ENCODE results near the gene PTGES2. TPM values are rescaled to one million over a fixed set of nuclear protein-coding genes. Genes with fewer than 3 reads are reported as not detected.

Gene PTGES2
- total RNA-seq, 1 donor from 2014 or later, result 39.8 TPM

GRCh38 chr9:128150594-128151308 lies 23.2 kb upstream of the PTGES2 start:
- DNase-seq (ENCODE audit: low spot score), result peak; percentile 56
- peaks cover 7% of the 10 kb centered on the region for H3K4me1 Mint-ChIP-seq (ENCODE audit: unreplicated experiment)
- H3K36me3 Mint-ChIP-seq (ENCODE audit: low read depth, unreplicated experiment), result no peaks in the 10 kb centered on the region
- H3K27ac Mint-ChIP-seq (ENCODE audit: unreplicated experiment), result peak overlapping the region; percentile 48
- H3K27me3 Mint-ChIP-seq (ENCODE audit: unreplicated experiment), result peaks cover 10% of the 10 kb centered on the region
- H3K9me3 Mint-ChIP-seq (ENCODE audit: unreplicated experiment), result no peaks in the 10 kb centered on the region
- H3K4me3 Mint-ChIP-seq (ENCODE audit: unreplicated experiment), result no peak overlapping the region
- no peak for TF ChIP-seq CTCF (IDR thresholded peaks at IDR 0.05; ENCODE audit: unreplicated experiment)

GRCh38 chr9:128149951-128150593 lies 22.5 kb upstream of the PTGES2 start:
- Mint-ChIP-seq H3K27ac (ENCODE audit: unreplicated experiment) (peak overlapping the region; percentile 20), H3K4me3 (ENCODE audit: unreplicated experiment) (no peak overlapping the region), H3K27me3 (ENCODE audit: unreplicated experiment) (peaks cover 10% of the 10 kb centered on the region), H3K9me3 (ENCODE audit: unreplicated experiment) (no peaks in the 10 kb centered on the region), H3K4me1 (ENCODE audit: unreplicated experiment) (peaks cover 7% of the 10 kb centered on the region), H3K36me3 (ENCODE audit: low read depth, unreplicated experiment) (no peaks in the 10 kb centered on the region)
- no peak for DNase-seq (ENCODE audit: low spot score)
- TF ChIP-seq CTCF (IDR thresholded peaks at IDR 0.05; ENCODE audit: unreplicated experiment), result no peak

GRCh38 chr9:128149001-128149701 lies 21.6 kb upstream of the PTGES2 start, which contains the start of gene LCN2:
Gene LCN2 (plus strand): TSS chr9:128149453. CDS start chr9:128149526, 73 bp downstream.
- Mint-ChIP-seq H3K9me3 (ENCODE audit: unreplicated experiment) (no peaks in the 10 kb centered on the region), H3K4me3 (ENCODE audit: unreplicated experiment) (no peak within 1 kb of the TSS), H3K27me3 (ENCODE audit: unreplicated experiment) (peaks cover 10% of the 10 kb centered on the region), H3K27ac (ENCODE audit: unreplicated experiment) (peak within 1 kb of the TSS; percentile 20), H3K36me3 (ENCODE audit: low read depth, unreplicated experiment) (no peaks in the 10 kb centered on the region), H3K4me1 (ENCODE audit: unreplicated experiment) (peaks cover 7% of the 10 kb centered on the region)
- TF ChIP-seq CTCF (IDR thresholded peaks at IDR 0.05; ENCODE audit: unreplicated experiment), result no peak
- DNase-seq (ENCODE audit: low spot score), result no peak

- Mint-ChIP-seq H3K27me3 (ENCODE audit: unreplicated experiment) (peaks cover 10% of the 10 kb centered on the region), H3K4me1 (ENCODE audit: unreplicated experiment) (peaks cover 7% of the 10 kb centered on the region), H3K9me3 (ENCODE audit: unreplicated experiment) (no peaks in the 10 kb centered on the region), H3K27ac (ENCODE audit: unreplicated experiment) (no peak overlapping the region), H3K4me3 (ENCODE audit: unreplicated experiment) (no peak overlapping the region), H3K36me3 (ENCODE audit: low read depth, unreplicated experiment) (no peaks in the 10 kb centered on the region)
- TF ChIP-seq CTCF (IDR thresholded peaks at IDR 0.05; ENCODE audit: unreplicated experiment), result no peak
- no peak for DNase-seq (ENCODE audit: low spot score)
Measured at GRCh38 chr9:128148509-128149000, 21.0 kb upstream of the PTGES2 start.

Measured in endothelial cell (in vitro differentiated cells).